SHP77 treated with DMSO at 0.1 percent for 48 hours (cell line): ENCODE data around the gene CXADR.

Experiments
- DNase-seq: peaks from one replicate; lab custom pipeline; 2025; lab: John Stamatoyannopoulos, UW

Gene CXADR

GRCh38 chr21:17607684-17608083 is 94.8 kb downstream of the CXADR start:
- no peak for DNase-seq

- DNase-seq, result no peak
Observed at GRCh38 chr21:17609681-17610080, 96.8 kb downstream of the CXADR start.

GRCh38 chr21:17610911-17611310 is 98.1 kb downstream of the CXADR start:
- no peak for DNase-seq

- no peak for DNase-seq
Observed at GRCh38 chr21:17611414-17612022, 98.7 kb downstream of the CXADR start.

GRCh38 chr21:17612023-17612564 is 99.3 kb downstream of the CXADR start:
- DNase-seq, result no peak

GRCh38 chr21:17612565-17613241 is 99.9 kb downstream of the CXADR start, which contains the start of gene BTG3:
BTG3 (minus strand) TSS chr21:17612901; CDS start chr21:17609144, 3,757 bp downstream.
- DNase-seq, result no peak

GRCh38 chr21:17613242-17613676 is 100.4 kb downstream of the CXADR start:
- no peak for DNase-seq

GRCh38 chr21:17616831-17617230 is 104.0 kb downstream of the CXADR start:
- DNase-seq, result no peak

- DNase-seq, result no peak
Observed at GRCh38 chr21:17622018-17622417, 109.2 kb downstream of the CXADR start.

GRCh38 chr21:17631195-17631594 is 118.4 kb downstream of the CXADR start:
- no peak for DNase-seq

GRCh38 chr21:17636711-17637110 is 123.9 kb downstream of the CXADR start:
- DNase-seq, result no peak

GRCh38 chr21:17640821-17641220 is 128.0 kb downstream of the CXADR start:
- no peak for DNase-seq
